Mesodermal cell (in vitro differentiated cells): ENCODE data around the gene DMAC1.
A peak's percentile ranks its signal among the peaks of the same experiment; 100 is the strongest.

ENCODE experiments used
- H3K27ac ChIP-seq: 2 replicates; pipeline ENCODE4 v1.7.0; 2013; ENCODE audit warnings: mild to moderate bottlenecking, low read depth, low read length, moderate library complexity; ENCODE audit not compliant: severe bottlenecking
- H3K36me3 ChIP-seq: 2 replicates; pipeline ENCODE4 v1.7.1; 2013; ENCODE audit warnings: mild to moderate bottlenecking, low read length, moderate library complexity; ENCODE audit not compliant: control insufficient read depth, insufficient read depth
- H3K4me1 ChIP-seq: one replicate; pipeline ENCODE4 v1.7.1; 2013; ENCODE audit warnings: mild to moderate bottlenecking, low read length; ENCODE audit not compliant: insufficient read depth, control insufficient read depth, poor library complexity, severe bottlenecking
- H3K4me3 ChIP-seq: 2 replicates; pipeline ENCODE4 v1.7.0; 2013; ENCODE audit warnings: low read length, control low read depth, mild to moderate bottlenecking; ENCODE audit not compliant: insufficient read depth, poor library complexity, severe bottlenecking; ENCODE audit errors: extremely low read depth
- H3K9me3 ChIP-seq: 2 replicates; pipeline ENCODE4 v1.7.1; 2013; ENCODE audit warnings: mild to moderate bottlenecking, low read length, moderate library complexity; ENCODE audit not compliant: control insufficient read depth
- WGBS, 2 experiments: methylation state at CpG; one replicate each; pipeline ENCODE4 v1.1.5; 2013; ENCODE audit warnings: missing lambda C conversion rate in 2 of 2; ENCODE audit not compliant: insufficient coverage in 2 of 2; 5-methylcytosine and 5-hydroxymethylcytosine counted together

The DMAC1 gene

DNA sequence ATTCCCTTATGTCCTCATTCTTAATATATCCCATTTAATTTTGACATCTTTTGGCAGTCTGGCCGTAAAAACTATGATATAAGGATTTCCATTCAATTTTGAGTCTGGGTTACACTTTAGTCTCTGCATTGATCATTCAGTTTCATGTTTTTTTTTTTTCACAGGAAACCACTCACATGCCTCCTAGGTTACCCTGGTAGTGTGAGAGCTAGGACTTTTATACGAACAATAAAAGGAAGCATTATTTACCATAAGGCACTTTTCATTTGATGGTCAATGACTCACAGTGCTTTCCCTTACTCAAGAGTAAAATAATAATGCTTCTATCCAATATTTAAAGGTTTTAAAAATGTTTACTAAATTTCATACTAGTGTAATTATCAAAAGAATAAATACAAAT is 16.4 kb upstream of the DMAC1 start:
- Histone ChIP-seq H3K9me3 (no peaks in the 10 kb centered on the region), H3K36me3 (no peaks in the 10 kb centered on the region), H3K4me3 (no peak overlapping the region), H3K4me1 (no peaks in the 10 kb centered on the region), H3K27ac (no peak overlapping the region)
- no CpG with 5 or more reads among the region's 2 CpGs for WGBS, 2 experiments

DNA sequence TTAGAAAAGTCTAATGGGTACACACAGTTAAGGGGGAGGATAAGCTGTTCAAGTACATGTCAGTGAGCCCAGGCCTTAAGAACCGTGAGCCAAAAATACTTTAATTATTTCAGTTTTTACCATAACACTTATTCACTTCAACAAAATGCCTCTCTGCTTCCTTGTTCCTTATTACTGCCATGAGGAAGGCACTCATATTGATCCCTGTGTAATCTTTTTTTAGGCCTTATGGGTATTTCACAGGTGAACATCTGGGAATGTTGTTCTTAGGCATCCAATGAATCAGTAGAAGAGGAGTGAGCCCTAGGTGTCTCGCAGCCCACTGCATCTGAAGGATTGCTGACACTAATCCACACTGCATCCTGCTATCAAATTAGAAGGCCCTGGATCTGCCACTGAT is 13.5 kb upstream of the DMAC1 start:
- Histone ChIP-seq H3K27ac (no peak overlapping the region), H3K36me3 (no peaks in the 10 kb centered on the region), H3K4me3 (no peak overlapping the region), H3K9me3 (no peaks in the 10 kb centered on the region), H3K4me1 (no peaks in the 10 kb centered on the region)
- no CpG with 5 or more reads among the region's 2 CpGs for WGBS, 2 experiments

DNA sequence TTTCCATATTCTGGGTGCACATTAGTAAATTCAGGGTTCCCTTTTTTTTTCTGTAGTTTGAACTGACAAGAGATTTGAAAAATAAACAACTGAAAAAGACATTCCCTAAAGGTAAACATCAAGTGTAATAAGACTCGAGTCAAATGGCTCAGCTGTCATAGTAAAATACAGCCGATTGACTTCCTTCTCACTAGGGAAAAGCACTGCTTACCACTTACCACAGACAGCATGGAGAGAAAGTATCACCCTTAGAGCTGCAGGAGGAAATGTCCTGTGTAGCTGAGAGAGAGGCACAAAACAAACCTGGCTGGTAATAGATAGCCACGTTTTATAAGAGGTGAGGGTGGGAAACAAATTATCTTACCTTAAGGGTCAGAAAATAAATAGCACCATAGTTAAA is 12.1 kb upstream of the DMAC1 start:
- Histone ChIP-seq H3K4me3 (no peak overlapping the region), H3K27ac (no peak overlapping the region), H3K36me3 (no peaks in the 10 kb centered on the region), H3K9me3 (no peaks in the 10 kb centered on the region), H3K4me1 (no peaks in the 10 kb centered on the region)
- 100% methylated on average over 2 of the region's 3 CpGs; no CpG with 5 or more reads in 1 of the 2 experiments for WGBS, 2 experiments

DNA sequence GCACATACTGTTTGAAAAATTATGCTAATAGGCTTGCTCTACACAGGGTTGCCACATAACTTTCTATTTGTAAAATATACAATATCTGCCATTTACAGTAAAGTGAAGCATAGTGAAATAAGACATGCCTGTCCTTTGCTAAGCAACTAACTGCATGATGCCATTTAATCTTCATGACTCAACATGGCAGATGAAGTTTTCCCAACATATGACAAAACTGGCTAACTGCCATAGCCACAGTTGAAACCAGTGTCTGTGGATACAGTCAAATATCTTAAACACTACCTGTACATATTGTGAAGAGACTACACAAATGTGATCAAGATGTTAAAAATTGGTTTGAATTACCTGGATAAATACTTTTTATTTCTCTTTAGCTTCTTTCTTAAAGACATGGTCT is 3.1 kb upstream of the DMAC1 start:
- H3K27ac ChIP-seq = no peak overlapping the region
- H3K4me1 ChIP-seq = no peaks in the 10 kb centered on the region
- H3K4me3 ChIP-seq = no peak overlapping the region
- H3K36me3 ChIP-seq = peaks cover 6% of the 10 kb centered on the region
- H3K9me3 ChIP-seq = no peaks in the 10 kb centered on the region

DNA sequence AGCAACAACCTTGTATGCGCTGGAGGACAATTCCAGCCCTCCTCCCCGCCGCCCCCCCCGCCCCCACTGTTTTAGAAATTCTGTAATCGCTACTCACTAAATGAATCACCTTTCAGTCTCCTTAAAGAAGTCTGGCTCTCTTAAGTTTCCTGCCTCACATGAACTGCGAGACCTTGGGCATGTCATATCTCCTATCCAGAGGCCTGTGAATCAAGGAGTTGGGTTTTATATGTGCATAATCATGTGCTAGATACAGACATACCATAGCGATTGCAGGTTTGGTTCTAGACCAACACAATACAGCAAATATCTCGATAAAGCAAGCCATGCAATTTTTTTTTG is 337 bp upstream of the DMAC1 start:
- WGBS, 2 experiments = 100% methylated on average over 2 of the region's 8 CpGs; no CpG with 5 or more reads in 1 of the 2 experiments

DNA sequence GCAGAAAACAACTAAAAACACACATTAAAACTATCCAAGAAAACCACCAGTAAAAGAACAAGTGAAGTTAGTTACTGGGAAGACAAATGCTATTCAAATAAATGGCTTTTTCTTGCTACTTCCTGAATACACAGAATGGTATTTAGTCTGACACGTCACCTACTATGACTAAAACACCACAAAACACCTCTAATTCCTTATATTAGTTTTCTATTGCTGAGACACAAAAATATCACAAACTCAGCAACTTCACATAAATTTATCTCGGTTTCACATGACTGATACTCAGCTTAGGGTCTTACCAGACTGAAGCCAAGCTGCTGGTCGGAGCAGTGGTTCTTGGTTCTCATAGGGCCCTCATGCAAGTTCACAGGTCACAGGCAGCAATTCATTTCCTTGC is 5.4 kb downstream of the DMAC1 start:
- H3K4me3 ChIP-seq = no peak overlapping the region
- peaks cover 56% of the 10 kb centered on the region for H3K36me3 ChIP-seq
- WGBS, 2 experiments = 95 to 100% methylated on average over 3 of the region's 3 CpGs
- H3K27ac ChIP-seq = no peak overlapping the region
- no peaks in the 10 kb centered on the region for H3K9me3 ChIP-seq
- H3K4me1 ChIP-seq = no peaks in the 10 kb centered on the region

More for the DNA sequence above, 337 bp upstream of the DMAC1 start:
- Histone ChIP-seq H3K27ac (no peak overlapping the region), H3K4me1 (no peaks in the 10 kb centered on the region), H3K4me3 (peak overlapping the region; percentile 84), H3K9me3 (no peaks in the 10 kb centered on the region), H3K36me3 (peaks cover 31% of the 10 kb centered on the region)

DNA sequence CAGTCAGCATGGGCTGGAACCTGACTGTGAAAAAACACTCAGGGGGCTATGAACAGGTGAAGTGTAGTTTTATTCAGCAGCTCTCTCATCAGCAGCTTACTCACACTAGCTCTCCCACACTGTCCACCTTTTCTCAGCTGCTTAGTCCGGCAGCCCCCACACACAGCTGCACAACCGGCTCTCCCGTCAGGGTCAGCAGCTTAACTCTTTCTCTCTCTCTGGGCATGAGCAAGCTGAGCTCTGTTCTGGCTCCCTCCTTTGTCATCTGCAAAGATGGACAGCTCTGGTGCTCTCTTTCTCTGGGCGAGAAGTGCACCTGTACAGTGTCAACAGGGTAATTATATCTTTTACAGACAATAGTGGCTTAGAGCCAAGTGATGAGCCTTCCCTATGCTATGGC is 8.2 kb downstream of the DMAC1 start:
- no peaks in the 10 kb centered on the region for H3K9me3 ChIP-seq
- no peak overlapping the region for H3K4me3 ChIP-seq
- peaks cover 43% of the 10 kb centered on the region for H3K36me3 ChIP-seq
- H3K4me1 ChIP-seq = no peaks in the 10 kb centered on the region
- 97 to 100% methylated on average over 3 to 4 of the region's 4 CpGs for WGBS, 2 experiments
- H3K27ac ChIP-seq = no peak overlapping the region

DNA sequence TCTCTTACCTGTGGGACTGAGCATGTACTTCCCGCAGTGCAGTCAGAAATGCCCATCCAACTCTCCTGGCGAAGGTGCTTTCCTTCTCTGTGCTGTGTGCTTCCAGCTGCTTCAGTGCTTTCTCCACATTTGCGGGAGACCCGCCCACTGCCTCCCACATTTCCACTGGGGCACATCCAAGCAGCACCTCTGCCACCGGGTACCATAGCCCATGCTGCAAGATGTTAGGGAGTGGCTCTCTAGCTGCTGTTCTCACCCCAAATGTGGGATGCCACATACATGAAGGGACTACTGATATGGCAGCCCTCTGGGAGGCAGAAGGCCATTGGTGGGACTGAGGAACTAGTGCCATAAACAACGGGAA is 8.8 kb downstream of the DMAC1 start:
- WGBS, 2 experiments = 98 to 100% methylated on average over 5 to 6 of the region's 6 CpGs
- Histone ChIP-seq H3K4me1 (no peaks in the 10 kb centered on the region), H3K9me3 (no peaks in the 10 kb centered on the region), H3K36me3 (peaks cover 41% of the 10 kb centered on the region), H3K27ac (no peak overlapping the region), H3K4me3 (no peak overlapping the region)

DNA sequence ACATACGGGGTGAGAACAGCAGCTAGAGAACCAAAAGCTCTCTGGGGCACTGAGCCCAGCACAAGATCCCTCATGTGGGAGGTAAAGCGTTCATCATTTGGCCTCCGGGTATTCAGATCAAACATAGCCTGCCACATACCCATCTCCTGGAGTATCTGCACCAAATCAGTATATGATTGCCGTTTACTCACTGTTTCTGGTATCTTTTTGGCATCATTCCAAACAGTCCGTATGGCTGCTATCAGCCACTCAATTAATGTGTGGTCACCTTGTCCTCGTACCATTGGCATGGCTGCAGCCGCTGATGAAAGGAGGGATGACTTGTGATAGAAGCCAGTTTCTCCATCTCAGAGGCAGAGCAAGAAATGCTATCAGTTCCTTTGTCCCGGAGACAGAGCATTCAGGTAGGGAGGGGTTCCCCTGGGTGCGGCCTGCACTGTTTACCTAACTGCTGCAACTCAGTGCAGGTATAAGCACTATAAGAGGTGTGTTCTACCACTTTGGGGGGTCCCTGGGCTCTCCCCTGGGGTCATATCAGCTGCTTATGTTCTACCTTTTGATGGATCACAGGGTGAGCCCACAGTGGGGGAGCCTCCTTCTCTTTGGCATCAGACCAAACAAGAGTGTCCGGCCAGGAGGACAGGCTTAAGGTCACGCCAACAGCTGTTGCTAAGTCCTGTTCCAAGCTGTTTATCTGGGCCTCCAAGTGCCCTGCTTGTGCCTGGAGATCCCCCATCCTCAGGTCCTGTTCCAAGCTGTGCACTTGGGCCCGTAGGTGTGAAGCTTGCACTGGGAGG is 9.4 kb downstream of the DMAC1 start:
- Histone ChIP-seq H3K27ac (no peak overlapping the region), H3K4me1 (no peaks in the 10 kb centered on the region), H3K9me3 (no peaks in the 10 kb centered on the region), H3K4me3 (no peak overlapping the region), H3K36me3 (peaks cover 37% of the 10 kb centered on the region)
- 84% methylated on average over 12 of the region's 12 CpGs for WGBS, 2 experiments

DNA sequence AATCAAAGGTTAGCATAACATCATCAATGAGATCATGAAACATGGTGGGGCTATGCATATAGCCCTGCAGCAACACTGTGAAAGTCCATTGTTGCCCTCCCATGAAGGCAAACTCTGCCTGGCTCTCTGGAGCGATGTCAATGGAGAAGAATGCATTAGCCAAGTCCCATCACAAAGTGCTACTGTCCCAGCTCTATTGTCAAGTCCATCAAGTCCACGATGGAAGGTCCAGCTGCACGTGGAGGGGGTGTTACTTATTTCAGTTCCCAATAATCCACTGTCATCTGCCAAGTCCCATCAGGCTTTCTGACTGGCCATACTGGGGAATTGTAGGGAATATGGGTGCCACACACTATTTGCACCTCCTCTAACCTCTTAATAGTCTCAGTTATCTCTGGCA is 10.8 kb downstream of the DMAC1 start:
- peaks cover 25% of the 10 kb centered on the region for H3K36me3 ChIP-seq
- H3K9me3 ChIP-seq = no peaks in the 10 kb centered on the region
- H3K4me1 ChIP-seq = no peaks in the 10 kb centered on the region
- H3K4me3 ChIP-seq = no peak overlapping the region
- 100% methylated on average over 1 of the region's 3 CpGs for WGBS, 2 experiments
- no peak overlapping the region for H3K27ac ChIP-seq

DNA sequence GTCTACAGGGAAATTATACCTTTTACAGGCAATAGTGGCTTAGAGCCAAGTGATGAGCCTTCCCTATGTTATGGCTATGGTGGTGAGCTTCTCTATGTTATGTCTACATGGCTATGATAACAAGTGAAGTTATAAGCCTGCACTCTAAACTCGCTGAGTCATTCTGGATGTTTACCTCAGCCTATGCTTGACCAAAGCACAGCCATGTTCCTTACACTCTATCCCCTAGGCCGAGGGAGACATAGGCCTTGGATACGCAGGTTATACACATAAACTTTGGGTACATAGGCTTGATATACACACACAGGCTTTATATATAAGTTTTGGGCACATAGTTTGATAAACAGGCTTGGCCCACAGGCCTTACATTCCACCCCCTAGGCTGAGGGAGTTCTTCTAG is 13.8 kb downstream of the DMAC1 start:
- Histone ChIP-seq H3K4me1 (no peaks in the 10 kb centered on the region), H3K27ac (no peak overlapping the region), H3K4me3 (no peak overlapping the region), H3K36me3 (peaks cover 14% of the 10 kb centered on the region), H3K9me3 (no peaks in the 10 kb centered on the region)
- WGBS, 2 experiments = 100% methylated on average over 1 of the region's 3 CpGs; no CpG with 5 or more reads in 1 of the 2 experiments
